ENCODE measurements around the gene HCN4.

GRCh38 chr15:73397461-73397860, 28.7 kb upstream of the HCN4 start:
- TF ChIP-seq, protein P1, sequence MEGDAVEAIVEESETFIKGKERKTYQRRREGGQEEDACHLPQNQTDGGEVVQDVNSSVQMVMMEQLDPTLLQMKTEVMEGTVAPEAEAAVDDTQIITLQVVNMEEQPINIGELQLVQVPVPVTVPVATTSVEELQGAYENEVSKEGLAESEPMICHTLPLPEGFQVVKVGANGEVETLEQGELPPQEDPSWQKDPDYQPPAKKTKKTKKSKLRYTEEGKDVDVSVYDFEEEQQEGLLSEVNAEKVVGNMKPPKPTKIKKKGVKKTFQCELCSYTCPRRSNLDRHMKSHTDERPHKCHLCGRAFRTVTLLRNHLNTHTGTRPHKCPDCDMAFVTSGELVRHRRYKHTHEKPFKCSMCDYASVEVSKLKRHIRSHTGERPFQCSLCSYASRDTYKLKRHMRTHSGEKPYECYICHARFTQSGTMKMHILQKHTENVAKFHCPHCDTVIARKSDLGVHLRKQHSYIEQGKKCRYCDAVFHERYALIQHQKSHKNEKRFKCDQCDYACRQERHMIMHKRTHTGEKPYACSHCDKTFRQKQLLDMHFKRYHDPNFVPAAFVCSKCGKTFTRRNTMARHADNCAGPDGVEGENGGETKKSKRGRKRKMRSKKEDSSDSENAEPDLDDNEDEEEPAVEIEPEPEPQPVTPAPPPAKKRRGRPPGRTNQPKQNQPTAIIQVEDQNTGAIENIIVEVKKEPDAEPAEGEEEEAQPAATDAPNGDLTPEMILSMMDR (IDR thresholded peaks at IDR 0.05), result no peak
- no peak for TF ChIP-seq ZFX (IDR thresholded peaks at IDR 0.05; ENCODE audit: borderline replicate concordance)
